ENCODE data around the gene DQX1. TPM values are rescaled to one million over a fixed set of nuclear protein-coding genes. Genes with fewer than 3 reads are reported as not detected.
"Not testable (repeated sequence)": the region's sequence is repeated elsewhere in the genome, so short reads cannot be mapped to it uniquely, and the experiment has no call there.

DQX1 gene, protein sequence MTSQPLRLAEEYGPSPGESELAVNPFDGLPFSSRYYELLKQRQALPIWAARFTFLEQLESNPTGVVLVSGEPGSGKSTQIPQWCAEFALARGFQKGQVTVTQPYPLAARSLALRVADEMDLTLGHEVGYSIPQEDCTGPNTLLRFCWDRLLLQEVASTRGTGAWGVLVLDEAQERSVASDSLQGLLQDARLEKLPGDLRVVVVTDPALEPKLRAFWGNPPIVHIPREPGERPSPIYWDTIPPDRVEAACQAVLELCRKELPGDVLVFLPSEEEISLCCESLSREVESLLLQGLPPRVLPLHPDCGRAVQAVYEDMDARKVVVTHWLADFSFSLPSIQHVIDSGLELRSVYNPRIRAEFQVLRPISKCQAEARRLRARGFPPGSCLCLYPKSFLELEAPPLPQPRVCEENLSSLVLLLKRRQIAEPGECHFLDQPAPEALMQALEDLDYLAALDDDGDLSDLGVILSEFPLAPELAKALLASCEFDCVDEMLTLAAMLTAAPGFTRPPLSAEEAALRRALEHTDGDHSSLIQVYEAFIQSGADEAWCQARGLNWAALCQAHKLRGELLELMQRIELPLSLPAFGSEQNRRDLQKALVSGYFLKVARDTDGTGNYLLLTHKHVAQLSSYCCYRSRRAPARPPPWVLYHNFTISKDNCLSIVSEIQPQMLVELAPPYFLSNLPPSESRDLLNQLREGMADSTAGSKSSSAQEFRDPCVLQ
- not detected in 2 replicates for total RNA-seq (2014; rRNA removed; shearing (Covaris generic); ENCODE audit: low replicate concordance)

- DNase-seq (ENCODE audit: low read depth): peak; percentile 41
- in situ Hi-C loops (cut with HindIII; ENCODE audit: low pct_unique_long_range_greater_than_20kb, low sequenced_read_pairs): no loop called here
Measured at GRCh38 chr2:74525717-74526648, at the start of gene DQX1. TSS of gene DQX1 (minus strand) at chr2:74526231. CDS start at chr2:74525729, 502 bp downstream.

GRCh38 chr2:74575320-74575719, 49.3 kb upstream of the DQX1 start:
- in situ Hi-C loops (cut with HindIII; ENCODE audit: low pct_unique_long_range_greater_than_20kb, low sequenced_read_pairs): no loop called here
- no peak for DNase-seq (ENCODE audit: low read depth)

GRCh38 chr2:74573747-74574562, 47.9 kb upstream of the DQX1 start:
- in situ Hi-C loops (cut with HindIII; ENCODE audit: low pct_unique_long_range_greater_than_20kb, low sequenced_read_pairs): no loop called here
- DNase-seq (ENCODE audit: low read depth): no peak

GRCh38 chr2:74572178-74572925, 46.3 kb upstream of the DQX1 start:
- in situ Hi-C loops (cut with HindIII; ENCODE audit: low pct_unique_long_range_greater_than_20kb, low sequenced_read_pairs): no loop called here

DNA sequence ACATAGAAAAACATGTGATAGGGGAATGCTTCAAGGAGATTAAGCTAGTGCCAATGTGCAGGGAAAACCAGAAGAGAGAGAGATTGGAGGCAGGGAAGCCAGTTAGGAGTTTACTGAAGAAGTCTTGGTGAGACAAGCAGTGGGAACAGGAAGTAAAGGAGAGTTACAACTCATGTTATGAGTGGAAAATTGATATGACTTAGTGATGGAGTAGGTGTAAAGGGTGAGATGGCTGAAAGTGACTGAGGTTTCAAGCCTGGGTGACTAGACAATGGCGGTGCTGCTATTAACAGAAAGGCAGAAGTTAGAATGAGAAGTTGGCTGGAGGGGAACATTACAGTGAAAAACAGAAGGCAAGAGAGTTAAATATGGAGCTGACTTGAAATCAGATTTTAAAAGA, 45.0 kb upstream of the DQX1 start:
- in situ Hi-C loops (cut with HindIII; ENCODE audit: low pct_unique_long_range_greater_than_20kb, low sequenced_read_pairs): no loop called here
- no peak for DNase-seq (ENCODE audit: low read depth)

More at GRCh38 chr2:74572178-74572925, 46.3 kb upstream of the DQX1 start:
- no peak for DNase-seq (ENCODE audit: low read depth)

- no peak for DNase-seq (ENCODE audit: low read depth)
- in situ Hi-C loops (cut with HindIII; ENCODE audit: low pct_unique_long_range_greater_than_20kb, low sequenced_read_pairs): no loop called here
Measured at GRCh38 chr2:74569686-74570085, 43.7 kb upstream of the DQX1 start.

DNA sequence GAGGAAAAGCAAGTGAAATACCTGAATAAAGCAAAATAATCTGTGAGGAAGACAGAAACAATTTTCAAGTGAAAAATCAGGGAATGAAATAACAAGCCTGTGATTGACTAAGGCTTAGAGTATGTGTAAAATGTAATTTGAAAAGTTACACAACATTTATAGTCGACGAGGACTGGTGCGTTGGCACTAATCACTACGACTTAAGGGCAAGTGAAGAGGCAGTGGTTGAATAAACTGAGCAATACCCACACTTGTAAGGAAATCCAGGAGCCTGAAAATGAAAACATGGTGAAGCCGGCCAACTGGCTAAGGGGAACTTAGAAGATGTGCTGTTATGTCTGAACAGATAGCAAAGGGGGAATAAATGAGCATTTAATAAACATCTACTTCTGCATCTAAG, 41.9 kb upstream of the DQX1 start:
- in situ Hi-C loops (cut with HindIII; ENCODE audit: low pct_unique_long_range_greater_than_20kb, low sequenced_read_pairs): no loop called here
- DNase-seq (ENCODE audit: low read depth): no peak

DNA sequence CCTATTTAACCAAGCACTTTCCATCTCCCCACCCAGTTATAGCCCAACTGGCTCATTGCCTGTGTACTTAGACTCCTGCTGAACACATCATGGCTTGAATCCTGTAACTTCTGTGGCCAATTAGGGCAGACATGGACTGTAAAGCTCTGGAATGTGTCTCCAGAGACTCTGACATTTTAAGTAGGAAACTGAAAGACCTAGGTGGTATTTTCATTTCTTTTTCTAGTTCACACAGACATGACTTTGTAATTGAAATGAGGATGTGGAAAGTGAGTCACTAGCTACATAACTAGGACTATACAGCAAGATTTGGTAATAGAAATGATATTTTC, 40.7 kb upstream of the DQX1 start:
- no peak for DNase-seq (ENCODE audit: low read depth)
- in situ Hi-C loops (cut with HindIII; ENCODE audit: low pct_unique_long_range_greater_than_20kb, low sequenced_read_pairs): no loop called here

DNA sequence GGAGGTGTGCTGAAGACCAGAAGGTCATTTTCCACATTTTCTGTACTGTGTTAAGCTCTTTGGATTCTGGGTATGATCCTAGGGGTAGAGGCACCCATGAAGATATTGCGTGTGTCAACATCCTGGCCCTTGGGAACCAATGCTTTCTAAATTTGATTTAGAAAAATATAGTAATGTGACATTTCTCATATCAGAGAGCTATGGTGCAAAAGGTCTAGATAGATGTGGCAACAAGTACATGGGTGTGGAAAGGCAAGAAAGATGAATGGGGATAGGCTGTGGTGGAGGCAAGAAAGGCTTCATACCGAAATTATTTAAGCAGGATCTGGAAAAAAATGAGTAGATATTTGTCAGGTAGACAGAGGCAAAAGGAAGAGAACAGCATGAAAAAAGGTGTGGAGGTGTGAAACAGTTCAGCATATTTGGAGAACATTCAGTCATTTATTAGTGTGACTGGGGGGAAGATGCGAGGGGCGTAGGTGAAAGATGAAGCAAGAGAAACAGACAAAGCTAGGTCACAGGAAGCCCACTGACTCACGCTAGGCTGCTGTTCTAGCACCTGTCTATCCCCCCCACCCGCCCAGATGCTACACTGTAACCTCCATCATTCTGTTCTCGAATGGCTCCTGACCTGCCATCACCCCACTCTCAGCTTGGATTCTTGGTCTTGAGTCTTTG, 40.2 kb upstream of the DQX1 start:
- DNase-seq (ENCODE audit: low read depth): no peak
- in situ Hi-C loops (cut with HindIII; ENCODE audit: low pct_unique_long_range_greater_than_20kb, low sequenced_read_pairs): no loop called here

- in situ Hi-C loops (cut with HindIII; ENCODE audit: low pct_unique_long_range_greater_than_20kb, low sequenced_read_pairs): no loop called here
- no peak for DNase-seq (ENCODE audit: low read depth)
Measured at GRCh38 chr2:74564222-74564621, 38.2 kb upstream of the DQX1 start.

DNA sequence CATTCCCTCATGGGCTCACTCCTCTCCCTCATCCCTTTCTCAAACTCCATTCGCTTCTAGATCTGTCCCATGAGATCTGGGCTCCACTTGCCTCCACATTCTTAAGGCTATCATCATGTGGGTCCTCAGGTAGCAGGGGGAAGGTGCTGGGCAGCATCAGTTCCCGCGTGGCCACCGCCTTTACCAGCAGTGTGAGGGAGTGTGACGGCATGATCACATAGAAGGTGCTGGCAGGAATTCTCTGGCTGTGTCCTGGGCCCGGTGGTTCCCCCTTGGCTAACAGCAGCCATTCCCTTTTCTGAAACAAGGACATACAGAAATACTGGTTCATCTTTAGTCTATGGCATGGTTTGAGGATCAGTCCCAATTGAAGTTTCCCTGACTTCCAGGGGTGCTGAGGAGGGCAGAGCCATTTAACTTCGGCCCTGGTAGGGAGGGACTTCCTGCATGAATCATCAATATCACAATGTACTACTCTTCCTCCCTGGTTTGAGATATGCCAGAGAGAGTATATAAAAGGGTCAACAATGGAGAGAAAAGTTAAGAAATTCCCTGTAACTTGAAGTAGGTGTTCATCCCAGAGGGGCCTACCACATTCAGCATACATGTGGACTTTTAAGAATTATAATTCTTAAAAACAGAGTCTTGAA, 36.2 kb upstream of the DQX1 start:
- no peak for DNase-seq (ENCODE audit: low read depth)
- in situ Hi-C loops (cut with HindIII; ENCODE audit: low pct_unique_long_range_greater_than_20kb, low sequenced_read_pairs): no loop called here

DNA sequence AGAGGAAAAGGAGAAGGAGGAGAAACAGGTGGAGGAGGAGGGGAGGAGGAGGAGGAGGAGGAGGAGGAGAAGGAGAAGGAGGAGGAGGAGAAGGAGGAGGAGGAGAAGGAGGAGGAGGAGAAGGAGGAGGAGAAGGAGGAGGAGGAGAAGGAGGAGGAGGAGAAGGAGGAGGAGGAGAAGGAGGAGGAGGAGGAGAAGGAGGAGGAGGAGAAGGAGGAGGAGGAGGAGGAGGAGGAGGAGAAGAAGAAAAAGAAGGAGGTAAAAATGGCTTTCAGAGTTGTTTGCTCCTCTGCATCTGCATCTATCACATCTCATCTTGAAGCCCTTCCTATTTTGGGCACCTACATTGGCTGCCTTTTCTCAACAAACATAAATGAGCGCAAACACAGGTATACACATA, 35.0 kb upstream of the DQX1 start:
- DNase-seq (ENCODE audit: low read depth); in situ Hi-C loops (cut with HindIII; ENCODE audit: low pct_unique_long_range_greater_than_20kb, low sequenced_read_pairs): not testable (repeated sequence)

DNA sequence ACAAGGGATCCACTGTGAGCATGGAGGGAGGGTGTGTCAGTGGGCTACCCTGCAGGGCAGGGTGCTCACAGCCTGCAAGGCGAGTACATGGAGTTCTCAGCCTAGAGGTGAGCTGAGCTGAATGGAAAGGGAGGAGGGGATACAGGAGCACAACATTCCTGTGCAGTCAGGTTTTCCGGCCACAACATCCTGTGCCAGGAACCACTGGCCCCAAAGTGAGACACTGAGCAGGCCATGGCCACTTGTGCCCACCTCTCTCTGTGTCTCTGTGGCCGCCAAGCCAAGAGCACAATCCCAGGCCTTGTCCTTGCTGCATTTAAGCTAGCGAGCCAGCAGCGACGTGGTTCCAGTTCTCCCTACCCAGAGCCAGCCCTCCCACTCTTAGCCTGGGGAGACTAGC, 34.6 kb upstream of the DQX1 start:
- in situ Hi-C loops (cut with HindIII; ENCODE audit: low pct_unique_long_range_greater_than_20kb, low sequenced_read_pairs): no loop called here
- DNase-seq (ENCODE audit: low read depth): no peak

DNA sequence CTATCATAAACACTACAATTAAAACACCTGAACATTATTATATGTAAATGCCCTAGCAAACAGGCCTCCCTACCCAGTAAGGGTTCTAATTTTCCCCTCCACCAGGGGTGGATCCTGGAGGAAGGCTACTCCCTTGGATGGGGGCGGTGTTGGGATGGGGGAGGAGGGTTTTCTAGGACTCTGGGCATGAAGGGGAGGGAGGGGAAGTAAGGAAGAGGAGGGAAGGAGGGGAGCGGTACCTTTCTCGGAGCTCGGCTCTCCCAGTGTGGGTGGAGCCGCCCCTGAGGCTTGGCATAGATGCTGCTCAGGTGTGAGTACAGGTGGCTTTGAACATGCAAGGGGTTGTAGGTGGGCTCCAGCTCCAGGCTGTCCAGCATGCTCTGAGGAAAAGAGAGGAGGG, 33.9 kb upstream of the DQX1 start:
- in situ Hi-C loops (cut with HindIII; ENCODE audit: low pct_unique_long_range_greater_than_20kb, low sequenced_read_pairs): no loop called here
- DNase-seq (ENCODE audit: low read depth): no peak

DNA sequence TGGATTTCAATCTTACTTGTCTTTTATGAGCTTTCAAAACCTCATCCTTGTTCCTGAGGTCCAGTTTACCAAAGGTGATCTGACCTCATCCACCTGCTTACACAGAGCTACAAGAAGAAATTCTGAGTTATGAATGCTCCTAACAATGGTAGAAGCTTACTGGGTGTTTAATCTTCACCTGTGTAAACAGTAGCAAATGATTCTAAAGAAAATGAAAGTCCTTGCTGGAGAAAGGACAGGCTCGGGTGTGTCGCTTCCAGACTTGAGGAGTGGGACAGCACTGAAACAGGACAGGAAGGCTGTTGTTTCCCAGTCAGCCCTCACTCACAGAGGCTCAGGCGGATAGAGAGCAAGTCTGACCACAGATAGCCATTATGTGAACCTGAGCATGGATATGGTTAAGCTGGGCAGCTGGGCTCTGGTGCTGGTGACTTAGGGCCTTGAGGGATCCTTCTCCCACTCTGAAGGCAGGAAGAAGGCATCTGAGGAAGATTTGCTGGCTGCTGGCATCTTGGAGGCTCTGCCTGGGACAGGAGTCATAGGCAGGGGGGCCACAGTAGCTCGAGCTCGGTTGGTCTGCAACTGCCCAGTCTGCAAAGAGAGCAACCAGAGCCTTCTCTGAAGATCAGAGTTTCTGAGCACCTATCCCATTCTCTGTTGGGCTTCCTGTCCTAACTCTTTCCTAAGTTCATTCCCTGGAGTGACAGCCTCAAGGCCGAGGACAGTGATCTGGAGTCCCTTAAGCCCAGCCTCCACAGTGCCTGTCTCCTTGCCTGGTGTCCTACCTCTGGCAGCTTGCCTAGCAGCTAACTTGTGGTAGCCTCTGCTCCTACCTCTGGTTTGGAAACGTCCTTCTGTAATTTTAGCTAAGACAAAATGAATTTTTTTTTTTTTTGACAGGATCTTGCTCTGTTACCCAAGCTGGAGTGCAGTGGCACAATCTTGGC, 32.5 kb upstream of the DQX1 start:
- no peak for DNase-seq (ENCODE audit: low read depth)
- in situ Hi-C loops (cut with HindIII; ENCODE audit: low pct_unique_long_range_greater_than_20kb, low sequenced_read_pairs): no loop called here

All from Caki2 (cell line).